Measurements from ENCODE around the gene ARHGAP6.

ARHGAP6 gene

DNA sequence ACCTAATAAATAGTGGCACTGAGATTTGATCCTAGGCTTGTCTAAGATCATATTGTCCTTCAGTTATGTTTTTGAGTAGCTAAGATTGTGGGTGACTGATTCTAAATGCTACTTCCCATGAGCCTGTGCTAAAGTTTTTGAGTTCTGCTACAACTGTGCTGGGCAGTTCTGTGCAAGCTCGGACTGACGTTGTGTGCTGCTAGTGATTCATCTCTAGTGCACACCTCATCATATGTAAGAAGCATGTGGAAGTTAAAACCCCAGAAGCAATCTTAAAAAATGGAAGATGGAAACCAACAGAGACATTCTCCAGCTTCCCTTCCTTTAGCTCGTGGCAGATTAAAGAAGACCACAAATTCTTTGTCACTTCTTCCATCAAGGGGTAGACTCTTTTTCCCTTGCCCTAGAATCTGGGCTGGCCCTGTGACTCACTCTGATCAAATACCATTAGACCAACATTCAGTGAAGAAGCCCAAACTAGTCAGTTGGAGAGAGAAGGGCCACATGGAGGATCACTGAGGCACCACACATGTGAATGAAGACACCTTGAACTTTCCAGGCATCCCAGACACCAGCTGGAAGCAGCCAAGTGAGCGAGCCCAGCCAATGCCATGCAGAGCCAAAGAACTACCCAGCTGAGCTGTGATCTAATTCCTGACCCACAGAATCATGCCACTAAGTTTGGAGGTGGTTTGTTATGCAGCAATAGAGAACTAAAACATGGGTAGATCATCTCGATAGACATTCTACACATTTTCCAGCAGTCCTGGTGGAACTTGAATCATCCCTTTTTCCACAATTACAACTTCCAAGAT is 16.8 kb downstream of the ARHGAP6 start:
- H3K27ac ChIP-seq, result no peak overlapping the region
- TF ChIP-seq, protein P1, sequence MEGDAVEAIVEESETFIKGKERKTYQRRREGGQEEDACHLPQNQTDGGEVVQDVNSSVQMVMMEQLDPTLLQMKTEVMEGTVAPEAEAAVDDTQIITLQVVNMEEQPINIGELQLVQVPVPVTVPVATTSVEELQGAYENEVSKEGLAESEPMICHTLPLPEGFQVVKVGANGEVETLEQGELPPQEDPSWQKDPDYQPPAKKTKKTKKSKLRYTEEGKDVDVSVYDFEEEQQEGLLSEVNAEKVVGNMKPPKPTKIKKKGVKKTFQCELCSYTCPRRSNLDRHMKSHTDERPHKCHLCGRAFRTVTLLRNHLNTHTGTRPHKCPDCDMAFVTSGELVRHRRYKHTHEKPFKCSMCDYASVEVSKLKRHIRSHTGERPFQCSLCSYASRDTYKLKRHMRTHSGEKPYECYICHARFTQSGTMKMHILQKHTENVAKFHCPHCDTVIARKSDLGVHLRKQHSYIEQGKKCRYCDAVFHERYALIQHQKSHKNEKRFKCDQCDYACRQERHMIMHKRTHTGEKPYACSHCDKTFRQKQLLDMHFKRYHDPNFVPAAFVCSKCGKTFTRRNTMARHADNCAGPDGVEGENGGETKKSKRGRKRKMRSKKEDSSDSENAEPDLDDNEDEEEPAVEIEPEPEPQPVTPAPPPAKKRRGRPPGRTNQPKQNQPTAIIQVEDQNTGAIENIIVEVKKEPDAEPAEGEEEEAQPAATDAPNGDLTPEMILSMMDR (conservative IDR thresholded peaks at IDR 0.05; ENCODE audit: low read depth), result no peak
- ChIA-PET CTCF (no interaction called here), POLR2A (ENCODE audit: low non-redundant PET) (no interaction called here)
- no peak for DNase-seq (ENCODE audit: low spot score)

DNA sequence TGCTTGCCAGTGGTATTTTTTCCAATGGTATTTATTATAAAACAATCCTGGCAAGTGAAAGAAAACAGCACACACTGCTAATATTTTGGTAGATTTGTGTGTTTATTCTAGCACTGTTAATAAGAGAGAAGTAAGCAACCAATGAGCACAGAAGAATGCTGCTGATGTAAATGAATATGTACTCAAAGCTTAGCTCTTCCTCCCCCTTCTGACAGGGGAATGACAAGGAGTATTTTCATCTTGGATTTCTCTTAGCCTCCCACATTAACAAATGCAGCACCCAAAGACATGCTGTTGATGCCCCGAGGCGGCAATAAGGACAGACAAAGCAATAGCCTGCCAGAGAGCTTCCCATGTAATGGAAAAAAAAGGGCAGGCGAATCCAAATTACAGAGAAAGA is 18.6 kb downstream of the ARHGAP6 start:
- ChIA-PET POLR2A (ENCODE audit: low non-redundant PET) (no interaction called here), CTCF (no interaction called here)
- TF ChIP-seq, protein P1 (conservative IDR thresholded peaks at IDR 0.05; ENCODE audit: low read depth), result no peak
- H3K27ac ChIP-seq, result no peak overlapping the region
- no peak for DNase-seq (ENCODE audit: low spot score)

DNA sequence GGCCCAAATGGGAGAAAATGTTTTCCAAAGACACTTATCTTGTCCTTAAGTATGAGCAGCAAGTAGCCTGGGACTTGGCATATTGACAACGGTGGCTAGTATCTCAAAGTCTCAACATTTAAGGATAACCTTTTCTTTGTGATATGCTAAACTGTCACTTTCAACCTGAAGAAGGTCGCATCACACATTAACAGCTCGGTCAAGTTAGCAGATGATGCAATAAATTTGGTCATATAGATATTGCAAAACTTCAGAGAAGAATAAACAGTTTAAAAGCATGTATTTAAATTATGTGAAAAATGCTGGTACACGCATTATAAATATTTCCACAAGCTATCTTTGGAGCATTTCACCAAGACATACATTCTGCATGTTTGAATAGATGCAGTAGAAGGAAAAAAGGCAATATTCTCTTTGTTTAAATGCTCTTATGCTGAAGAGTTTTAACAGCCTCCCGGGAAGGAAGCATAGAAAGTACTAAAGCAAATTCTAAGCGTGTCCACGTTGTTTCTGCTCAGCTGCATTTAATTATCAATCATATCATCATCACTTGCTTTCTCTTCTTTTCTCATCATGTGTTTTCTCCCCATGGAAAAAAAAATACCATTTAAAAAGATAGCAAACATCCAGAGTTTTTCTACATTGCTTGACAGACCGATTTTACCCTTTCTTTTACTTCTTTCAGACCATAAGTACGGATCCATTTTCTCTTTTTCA is 24.2 kb downstream of the ARHGAP6 start:
- ChIA-PET POLR2A (ENCODE audit: low non-redundant PET) (no interaction called here), CTCF (no interaction called here)
- H3K27ac ChIP-seq, result no peak overlapping the region
- TF ChIP-seq, protein P1 (conservative IDR thresholded peaks at IDR 0.05; ENCODE audit: low read depth), result no peak
- no peak for DNase-seq (ENCODE audit: low spot score)

DNA sequence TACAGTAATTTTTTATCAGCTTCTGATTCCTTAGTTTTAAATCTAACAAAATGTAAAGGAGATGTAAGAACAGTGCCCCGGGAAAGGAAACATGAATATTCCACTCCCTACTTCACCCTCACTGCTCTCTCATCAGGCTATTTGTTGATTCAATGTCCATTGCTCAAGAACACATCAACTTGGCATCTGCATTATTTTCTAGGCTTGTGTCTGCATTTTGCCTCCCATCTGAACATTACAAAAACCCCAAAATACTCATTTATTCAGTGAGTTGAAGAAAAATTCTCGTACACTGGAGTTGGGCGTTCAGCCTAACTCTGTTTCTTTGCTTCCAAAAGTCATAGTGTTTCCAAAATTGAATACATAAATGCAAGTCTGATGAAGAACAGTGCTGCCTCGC is 25.6 kb downstream of the ARHGAP6 start:
- TF ChIP-seq, protein P1 (conservative IDR thresholded peaks at IDR 0.05; ENCODE audit: low read depth), result no peak
- no peak for DNase-seq (ENCODE audit: low spot score)
- ChIA-PET POLR2A (ENCODE audit: low non-redundant PET) (no interaction called here), CTCF (no interaction called here)
- no peak overlapping the region for H3K27ac ChIP-seq

DNA sequence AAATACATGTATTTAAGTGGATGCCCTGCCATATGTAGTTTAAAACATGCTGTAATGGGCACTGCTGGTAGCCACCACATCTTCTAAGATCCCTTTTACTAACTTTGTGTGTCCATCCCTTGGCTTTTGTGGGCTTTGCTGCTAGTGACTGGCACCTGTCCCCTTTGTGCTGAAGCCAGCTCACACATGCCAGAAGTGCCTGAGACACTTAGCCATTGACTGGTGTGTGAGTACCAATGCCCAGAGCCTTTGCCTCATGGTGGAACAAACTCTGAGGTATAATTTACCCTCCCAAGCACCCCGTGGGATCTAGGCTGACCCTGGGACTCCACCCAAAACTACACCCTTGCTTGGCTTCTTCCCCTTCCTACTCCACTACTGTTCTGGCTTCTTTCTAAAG is 33.0 kb downstream of the ARHGAP6 start:
- no peak overlapping the region for H3K27ac ChIP-seq
- POLR2A ChIA-PET (ENCODE audit: low non-redundant PET), result no interaction called here
- TF ChIP-seq, protein P1 (conservative IDR thresholded peaks at IDR 0.05; ENCODE audit: low read depth), result no peak
- DNase-seq (ENCODE audit: low spot score), result no peak
- CTCF ChIA-PET, result interaction anchor here (0.7 kb wide), 1 partner anchor 102 kb away, joined by 4 read pairs; no protein-coding TSS in a partner anchor

DNA sequence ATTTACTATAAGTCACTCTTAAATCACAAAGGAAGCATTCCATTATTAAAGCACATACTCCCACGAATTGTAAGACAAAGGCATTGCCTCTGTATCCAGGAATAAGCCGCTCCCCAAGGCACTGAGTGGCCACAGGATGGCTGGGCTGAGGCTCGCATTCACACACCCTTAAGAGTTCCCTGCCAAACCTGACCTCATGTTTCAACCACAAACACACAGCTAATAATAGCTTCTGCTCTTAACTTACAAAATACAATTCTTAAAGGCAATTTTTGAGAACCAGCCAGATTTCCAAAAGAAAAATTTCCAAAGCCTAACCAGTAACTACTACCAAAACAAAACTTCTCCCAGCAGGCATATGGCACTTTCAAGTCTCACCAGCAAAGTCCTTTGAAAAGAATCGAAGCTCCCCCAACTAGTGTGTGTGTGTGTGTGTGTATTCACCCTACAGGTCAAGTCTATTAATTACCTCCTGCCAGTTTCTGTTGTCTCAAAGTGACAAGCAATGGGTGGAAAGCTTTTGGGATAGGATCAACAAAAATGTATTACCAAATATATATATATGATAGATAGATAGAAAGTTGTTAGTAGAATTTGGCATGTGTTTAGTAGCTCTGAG is 36.0 kb downstream of the ARHGAP6 start:
- TF ChIP-seq, protein P1 (conservative IDR thresholded peaks at IDR 0.05; ENCODE audit: low read depth), result no peak
- POLR2A ChIA-PET (ENCODE audit: low non-redundant PET), result no interaction called here
- CTCF ChIA-PET, result no interaction called here
- H3K27ac ChIP-seq, result no peak overlapping the region
- no peak for DNase-seq (ENCODE audit: low spot score)
